GM19438 (cell line): ENCODE data around the gene MRPL55.
A peak's percentile ranks its signal among the peaks of the same experiment; 100 is the strongest.

Experiments
- ATAC-seq: cut with Tn5 transposase; IDR thresholded peaks from one replicate; pipeline ENCODE4 v1.9.1; 2021; ENCODE audit warnings: low read depth; ENCODE audit not compliant: unreplicated experiment

MRPL55 gene

DNA sequence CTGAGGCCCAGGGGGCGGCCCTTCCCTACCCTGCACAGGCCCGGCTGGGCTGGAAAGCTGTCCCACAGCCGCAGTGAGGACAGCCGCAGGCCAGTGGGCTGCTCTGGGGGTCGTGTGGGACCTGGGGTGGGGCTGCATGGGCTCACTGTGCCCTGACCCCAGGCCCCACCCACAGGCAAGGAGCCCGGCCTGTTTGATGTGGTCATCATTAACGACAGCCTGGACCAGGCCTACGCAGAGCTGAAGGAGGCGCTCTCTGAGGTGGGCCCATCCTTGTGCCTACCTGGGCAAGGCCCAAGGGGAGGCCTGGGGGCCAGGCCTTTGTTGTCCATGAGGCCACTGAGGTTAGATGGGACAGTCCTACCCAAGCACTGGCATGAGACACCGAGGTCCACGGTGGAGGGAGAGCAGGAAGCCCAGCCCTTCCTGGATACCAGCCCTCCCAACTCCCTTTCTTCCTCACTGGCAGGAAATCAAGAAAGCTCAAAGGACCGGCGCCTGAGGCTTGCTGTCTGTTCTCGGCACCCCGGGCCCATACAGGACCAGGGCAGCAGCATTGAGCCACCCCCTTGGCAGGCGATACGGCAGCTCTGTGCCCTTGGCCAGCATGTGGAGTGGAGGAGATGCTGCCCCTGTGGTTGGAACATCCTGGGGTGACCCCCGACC is 39.2 kb upstream of the MRPL55 start:
- ATAC-seq: no peak

DNA sequence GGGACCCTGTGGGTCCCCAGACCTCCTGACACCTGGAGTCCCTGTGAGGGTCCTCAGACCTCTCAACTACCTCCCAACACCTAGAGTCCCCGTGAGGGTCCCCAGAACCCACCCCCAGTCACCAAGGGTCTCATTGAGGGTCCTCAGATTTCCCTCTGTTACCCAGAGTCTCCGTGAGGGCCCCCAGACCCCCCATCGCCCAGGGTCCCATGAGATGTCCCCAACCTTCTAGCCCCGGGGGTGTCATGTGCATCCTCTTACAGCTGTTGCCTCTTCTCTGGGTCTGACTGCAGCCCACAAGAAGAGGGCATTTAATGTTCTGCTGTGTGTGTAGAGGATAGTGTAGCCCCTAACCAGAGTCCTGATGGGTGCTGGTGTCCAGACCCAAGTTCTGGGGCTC is 38.7 kb upstream of the MRPL55 start:
- no peak for ATAC-seq

DNA sequence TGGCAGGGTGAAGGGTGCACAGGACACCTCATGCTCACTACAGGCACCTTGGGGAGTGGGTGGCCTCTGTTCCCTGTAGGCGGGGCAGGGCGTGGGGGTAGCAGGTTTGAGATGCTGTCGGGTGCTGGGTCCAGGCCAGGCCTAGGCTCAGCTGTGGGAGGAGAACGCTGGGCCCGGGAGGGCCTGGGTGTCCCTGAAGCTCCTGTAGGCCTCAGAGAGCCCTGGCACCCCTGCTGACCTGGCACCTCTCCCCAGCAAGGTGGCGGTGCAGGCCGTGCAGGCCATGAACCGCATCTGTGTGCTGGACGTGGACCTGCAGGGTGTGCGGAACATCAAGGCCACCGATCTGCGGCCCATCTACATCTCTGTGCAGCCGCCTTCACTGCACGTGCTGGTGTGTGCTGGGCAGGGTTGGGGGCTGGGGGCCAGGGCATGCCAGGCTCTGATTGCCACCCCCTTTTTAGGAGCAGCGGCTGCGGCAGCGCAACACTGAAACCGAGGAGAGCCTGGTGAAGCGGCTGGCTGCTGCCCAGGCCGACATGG is 38.1 kb upstream of the MRPL55 start:
- no peak for ATAC-seq

DNA sequence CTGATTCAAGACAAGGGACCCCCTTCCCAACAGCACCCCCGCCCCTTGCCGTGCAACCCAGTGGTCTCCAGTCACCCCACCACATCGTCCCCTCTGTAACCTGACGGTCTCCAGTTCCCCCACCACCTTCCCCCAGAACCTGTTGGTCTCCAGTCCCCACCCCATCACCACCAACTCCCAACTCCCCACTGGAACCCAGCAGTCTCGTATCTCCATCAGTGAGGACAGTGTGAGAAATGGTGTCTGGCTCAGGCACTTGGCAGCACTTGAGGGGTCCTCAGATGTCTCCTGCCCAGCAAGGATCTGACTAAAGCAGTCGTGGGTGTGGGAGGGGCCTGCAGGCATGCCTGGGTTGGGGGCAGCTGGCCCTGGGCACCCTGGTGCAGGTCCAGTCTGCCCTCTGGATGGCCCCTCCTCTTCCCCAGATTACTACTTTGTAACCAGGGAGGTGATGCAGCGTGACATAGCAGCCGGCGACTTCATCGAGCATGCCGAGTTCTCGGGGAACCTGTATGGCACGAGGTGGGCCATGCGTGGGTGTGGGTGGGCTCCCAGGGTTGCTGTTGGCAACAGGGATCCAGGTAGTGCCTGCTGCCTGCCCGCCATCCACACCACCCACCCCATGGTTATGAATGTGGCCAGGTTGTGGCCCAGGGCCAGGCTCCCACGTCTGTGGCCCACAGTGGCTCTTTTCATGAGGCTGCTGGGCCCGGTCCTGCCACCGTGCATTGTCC is 37.5 kb upstream of the MRPL55 start:
- ATAC-seq: no peak

DNA sequence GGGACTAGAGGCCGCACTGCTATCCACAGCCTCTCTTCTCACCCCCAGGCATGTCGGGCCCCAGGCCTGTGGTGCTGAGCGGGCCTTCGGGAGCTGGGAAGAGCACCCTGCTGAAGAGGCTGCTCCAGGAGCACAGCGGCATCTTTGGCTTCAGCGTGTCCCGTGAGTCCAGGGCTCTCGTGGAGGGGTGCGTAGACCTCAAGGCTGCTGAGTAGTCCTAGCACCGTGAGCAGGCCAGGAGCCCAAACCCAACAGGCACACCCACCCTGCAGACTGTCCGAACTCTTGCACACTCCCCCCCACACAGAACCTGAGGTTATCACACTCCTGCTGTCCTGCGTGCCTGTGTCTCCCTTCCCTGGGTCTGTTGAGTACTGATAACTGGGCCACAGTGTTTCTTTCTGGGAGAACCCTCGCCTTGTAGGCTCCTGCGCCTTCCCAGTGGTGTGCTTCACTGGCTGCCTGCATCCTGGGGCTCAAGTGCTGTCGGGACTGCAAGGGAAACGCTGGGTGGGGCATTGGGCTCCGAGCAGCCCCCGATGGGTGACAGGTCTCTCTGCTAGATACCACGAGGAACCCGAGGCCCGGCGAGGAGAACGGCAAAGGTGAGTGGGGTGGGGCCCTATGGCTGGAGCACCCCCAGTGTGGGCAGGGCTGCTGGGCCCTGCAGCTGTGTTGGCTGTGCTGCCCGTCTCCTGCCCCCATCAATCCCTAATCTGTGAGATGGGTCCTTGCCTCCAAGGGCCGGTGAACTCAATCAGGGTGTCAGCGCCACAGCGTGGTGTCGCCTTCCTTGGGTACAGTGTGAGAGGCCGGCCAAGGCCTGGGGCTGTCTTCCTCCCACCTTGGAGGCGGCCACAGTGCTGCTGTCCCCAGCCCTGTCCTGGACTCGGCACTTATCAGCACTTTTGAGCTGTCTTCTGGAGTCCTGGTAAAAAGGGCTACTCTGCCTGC is 36.6 kb upstream of the MRPL55 start:
- ATAC-seq: no peak

DNA sequence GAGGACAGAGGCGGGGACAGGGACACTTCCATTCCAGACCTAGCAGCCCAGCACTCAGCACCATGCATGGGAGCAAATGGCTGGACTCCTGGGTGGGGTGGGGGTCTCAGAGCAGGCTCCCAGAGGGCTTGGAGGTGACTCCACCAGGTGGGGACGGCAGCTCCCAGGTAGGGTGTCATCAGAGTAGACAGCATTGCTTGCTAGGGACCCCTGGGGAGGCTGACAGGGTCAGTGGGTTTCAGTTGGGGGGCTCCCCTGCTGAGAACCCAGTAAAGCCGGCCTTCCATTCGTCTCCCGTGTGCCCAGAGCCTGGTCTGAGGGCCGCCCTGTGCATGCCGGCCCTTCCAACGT is 35.9 kb upstream of the MRPL55 start:
- no peak for ATAC-seq

DNA sequence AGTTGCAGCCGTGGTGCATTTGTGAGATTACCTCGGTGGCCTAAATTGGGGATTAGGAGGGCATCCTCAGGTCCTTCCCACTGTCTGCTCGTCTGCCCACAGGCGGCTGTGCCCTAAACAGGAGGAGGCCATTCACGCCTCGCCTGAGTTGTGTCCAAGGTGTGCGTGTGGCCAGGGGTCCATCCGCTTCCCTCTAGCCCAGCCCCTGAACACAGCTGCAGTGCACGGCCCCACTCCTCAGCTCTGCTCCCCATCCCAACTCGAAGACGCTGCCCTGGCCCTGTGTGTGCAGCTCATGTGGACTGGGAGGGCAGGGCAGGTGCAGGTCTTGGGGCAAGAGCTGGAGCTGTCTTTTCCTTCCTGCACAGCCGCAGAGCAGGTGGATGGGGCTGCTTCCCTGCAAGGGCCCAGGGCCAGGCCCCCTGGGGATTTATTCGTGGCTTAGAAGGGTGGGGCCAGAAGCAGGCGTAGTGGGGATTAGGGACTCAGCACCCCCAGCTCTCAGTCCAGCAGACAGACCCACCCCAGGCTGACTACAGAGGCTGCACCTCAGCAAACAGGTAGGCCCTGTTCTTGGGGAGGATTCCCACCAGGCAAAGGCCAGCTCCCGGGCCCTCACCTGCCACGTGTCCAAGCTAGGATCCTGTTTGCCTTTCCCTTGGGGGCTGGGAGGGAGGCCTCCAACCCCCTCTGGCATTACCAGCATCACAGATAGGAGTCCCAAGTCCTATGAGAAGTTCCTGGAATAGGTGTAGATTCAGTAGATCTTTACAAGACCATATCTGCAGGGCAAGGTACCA is 35.3 kb upstream of the MRPL55 start:
- no peak for ATAC-seq

DNA sequence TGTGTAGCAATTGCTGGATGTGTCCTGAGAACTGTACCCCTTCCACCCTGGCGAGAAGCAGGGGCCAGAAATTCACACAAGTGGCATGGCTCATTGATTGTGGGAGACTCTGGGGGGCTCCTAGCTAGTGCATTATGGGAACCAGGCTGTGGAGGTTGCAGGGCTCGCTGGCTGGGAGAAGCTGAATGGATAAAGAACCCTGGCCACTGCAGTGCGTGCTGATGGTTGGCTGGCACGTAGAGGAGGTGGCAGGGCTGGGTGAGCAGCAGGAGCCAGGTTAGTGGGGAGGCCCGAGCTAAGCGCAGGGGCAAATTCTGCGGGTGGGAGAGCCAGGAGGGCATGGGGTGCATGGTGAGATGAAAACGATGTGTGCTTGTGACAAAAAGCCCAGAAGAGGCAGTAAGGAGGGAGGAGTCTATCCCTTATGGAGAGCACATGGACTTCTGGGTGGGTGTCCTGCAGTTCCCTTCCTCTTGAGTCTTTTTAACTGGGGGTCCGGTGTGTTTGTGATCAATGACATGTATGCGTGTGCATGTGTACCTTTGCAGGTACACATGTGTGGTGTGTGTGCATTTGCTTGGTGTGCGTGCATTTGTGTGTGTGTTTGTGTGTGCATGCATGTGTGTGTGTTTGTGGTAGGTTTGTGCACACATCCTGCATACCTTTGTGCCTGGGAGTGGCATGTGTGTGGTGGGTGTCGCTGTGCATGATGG is 34.5 kb upstream of the MRPL55 start:
- ATAC-seq: no peak

DNA sequence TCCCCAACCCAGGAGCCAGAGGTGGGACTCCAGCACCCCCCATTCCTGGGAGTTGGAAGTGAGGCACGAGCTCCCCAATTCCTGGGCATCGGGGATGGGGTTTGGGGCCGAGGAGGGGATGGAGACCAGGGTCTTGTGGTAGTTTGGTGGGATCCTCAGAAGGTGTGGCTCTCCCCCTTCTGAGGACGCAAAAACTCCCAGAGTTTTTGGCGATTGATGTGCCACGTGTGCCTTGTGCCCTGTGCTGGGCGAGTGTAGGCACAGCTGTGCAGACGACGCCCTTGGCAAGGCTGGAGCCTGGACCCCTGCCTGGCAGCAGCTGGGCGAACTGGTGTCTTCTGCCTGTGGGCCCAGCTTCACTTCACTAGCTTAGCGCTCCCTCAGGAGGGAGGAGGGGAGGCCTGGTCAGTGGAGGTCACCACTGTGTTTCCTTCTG is 33.6 kb upstream of the MRPL55 start:
- ATAC-seq: no peak

DNA sequence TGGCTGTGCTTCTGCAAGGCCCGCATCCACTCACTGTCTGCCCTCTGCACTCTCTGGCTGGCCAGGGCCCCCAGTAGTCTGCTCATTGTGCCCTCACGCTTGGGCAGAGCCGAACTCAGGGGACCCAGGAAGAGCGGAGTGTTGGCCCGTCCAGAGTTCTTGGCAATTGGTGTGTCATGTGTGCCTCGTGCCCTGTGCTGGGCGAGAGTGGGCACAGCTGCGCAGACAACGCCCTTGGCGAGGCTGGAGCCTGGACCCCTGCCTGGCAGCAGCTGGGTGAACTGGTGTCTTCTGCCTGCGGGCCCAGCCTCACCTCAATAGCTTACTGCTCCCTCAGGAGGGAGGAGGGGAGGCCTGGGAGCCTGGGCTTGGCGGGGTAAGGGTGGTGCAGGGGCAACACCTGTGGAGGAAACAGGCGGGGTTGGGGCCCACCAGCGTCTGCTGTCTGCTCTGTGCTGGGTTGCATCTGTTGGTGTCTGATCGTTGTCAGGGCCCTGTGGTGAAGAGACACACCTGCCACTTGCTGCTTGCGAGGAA is 33.1 kb upstream of the MRPL55 start:
- no peak for ATAC-seq

DNA sequence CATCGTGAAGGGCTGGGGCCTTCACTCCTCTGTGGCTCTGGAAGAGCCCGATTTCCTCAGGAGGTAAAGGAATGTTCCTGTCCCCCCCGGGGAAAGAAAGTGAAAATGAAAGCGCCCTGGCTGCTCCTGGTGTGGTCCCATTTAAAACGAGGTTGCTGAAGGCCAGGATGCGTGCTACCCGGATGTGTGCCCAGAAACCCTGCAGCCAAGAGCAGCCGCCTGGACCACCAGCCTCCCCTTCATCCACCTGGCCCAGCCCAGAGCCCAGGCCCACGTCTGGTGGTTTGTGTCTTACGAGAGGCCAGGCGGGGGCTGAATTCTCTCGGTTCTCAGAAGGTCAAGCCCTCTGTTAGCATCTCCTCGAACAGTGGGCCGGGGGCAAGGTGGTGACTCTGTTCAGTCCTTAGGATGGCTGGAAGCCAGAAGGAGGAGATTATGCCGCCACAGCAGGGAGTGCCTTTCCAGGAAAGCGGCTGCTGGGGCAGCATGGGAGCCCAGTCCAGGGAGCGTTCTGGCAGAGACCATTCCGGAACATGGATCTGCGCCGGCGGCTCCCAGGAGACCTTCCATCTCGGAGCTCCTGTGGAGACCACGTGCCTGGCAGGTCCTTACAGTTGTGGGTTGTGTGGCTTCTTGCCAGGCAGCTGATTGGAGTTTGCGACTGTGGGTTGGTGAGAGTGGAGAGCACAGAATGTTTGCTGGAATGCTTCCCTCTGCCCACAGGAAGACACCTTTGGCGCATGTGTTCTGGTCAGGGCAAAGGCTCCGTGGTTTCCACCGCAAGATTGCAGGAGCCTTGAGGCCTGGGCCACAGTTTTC is 32.3 kb upstream of the MRPL55 start:
- ATAC-seq: no peak

DNA sequence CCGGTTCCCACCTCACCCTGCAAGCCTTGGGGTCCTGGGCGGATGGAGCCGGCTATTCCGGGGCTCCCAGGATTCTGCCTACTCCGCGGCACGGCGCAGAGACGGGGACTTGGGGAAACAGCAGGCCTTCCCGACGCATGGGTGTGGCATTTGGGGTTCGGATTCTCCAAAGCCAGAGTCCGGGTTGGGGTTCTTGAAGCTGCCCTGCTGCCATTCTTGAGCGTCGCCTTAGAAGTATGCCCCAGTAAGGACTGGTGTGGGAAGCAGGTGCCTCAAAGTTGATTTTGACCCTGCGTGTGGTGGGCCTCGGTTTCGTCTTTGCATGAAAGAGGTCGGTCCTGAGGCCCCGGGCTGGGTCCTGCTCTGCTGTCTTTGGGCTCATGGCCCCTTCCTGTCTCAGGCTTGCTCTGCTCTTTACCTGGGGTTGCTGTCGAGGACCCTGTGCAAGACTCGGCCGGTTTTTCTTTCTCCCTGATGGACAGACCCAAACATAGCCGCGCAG is 31.7 kb upstream of the MRPL55 start:
- ATAC-seq: no peak

DNA sequence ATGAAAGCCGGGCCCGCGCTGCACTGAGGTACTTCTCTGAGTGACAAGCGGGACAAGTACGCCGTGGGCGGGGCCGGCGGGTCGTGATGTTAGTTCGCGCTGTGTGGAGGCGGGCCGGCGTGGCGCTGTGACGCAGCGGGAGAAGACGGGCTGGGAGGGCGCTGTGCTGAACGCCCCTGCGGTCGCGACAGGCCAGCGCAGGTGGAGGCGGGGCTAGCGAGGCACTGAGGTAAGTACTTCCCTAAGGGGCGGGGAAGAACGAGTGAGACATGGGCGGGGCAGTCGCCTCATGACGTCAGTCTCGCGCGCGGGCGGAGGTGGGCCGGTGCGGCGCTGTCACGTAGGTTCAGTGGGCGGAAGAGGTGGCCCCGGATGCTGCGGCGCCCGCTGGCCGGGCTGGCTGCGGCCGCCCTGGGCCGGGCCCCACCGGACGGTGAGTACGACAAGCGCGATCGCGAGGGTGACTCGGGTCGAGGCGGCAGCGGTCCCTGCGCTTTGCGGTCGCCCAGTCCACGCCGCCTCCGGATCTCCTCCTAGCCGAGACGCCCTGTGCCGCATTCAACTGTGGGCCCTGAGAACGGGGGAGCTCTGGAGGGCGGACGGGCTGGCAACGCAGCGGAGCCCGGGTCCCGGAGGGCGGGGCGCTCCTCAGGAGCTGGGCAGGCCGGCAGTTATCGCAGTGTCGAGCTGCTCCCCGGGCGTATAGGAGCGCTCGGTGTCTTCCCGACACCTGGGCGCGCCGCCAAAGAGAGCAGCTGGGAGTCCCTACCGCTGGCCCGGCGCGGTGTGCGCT is 31.0 kb upstream of the MRPL55 start, which contains the start of gene GUK1:
GUK1 (plus strand) TSS at position 349 of the 793 bp plus-strand sequence; CDS start at position 373, 24 bp downstream.
- peak; percentile 83 for ATAC-seq

DNA sequence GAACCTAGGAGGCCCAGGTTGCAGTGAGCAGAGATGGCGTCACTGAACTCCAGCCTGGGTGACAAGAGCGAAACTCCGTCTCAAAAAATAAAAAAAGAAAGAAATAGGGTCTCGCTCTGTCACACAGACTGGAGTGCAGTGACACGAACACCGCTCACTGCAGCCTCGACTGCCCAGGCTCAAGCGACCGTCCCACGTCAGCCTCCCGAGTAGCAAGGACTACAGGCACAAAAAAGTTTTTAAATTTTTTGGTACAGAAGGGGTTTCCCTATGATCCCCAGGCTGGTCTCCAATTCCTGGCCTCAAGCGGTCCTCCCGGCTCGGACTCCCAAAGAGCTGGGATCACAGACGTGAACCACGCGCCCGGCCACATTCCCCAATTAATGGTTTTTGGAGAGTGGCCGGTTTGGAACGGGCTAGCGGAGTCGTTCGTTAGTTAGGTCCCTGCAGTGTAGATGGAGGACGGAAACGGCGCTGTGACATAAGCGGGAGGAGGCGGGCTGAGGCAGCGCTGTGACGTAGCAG is 30.4 kb upstream of the MRPL55 start:
- no peak for ATAC-seq

DNA sequence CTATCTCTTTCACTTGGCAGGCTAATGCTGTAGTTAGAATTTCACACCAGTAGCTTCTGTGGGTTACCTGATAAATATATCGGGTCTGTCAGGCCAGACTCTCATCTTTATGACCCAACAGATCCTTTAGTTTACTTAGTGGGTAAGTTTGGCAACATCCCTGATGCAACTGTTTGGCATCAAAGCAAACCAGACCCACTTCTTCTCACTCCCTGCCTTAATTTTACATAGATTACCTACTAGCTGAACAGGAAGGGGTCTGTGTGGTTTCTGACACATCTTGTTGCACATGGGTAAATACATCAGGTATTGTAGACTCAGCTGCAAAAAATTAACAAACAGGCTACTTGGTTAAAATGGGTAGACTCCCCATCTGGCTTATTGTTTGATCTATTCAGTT is 27.8 kb upstream of the MRPL55 start:
- ATAC-seq: no peak

DNA sequence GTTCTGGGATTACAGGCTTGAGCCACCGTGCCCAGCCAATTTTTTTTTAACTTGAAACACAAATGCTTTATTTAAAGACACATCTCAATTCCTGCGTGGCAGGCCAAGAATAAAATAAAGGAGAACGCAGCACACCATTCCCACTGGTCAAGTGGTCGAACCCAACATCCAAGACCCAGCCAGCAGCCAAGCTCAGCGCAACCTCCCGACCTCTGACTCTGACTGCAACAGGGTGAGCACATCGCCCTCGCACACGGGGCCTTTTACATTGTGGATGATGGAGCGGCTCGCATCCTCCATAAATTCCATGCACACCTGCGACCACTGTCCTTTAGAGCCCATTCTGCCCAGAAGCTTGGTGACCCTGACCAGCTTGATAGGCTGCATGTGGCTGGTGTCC is 25.5 kb upstream of the MRPL55 start:
- ATAC-seq: no peak

DNA sequence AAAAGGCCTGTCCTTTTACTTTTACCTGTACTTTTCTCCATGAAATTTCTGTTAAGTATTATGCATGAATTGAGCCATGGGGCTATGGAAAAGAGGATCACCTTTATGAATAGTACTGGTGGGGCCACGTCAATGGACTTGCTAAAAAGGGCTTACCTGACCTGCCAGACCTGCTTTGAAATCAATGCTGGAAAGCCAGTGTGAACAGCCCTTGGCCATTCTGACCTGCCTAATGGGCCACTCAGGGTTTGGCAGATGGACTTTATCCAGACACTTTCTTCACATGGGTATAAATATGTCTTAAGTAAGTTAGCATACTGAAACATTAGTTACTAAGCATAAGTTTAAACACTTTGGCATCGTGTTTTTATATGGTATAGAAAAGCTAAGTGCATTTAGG is 22.7 kb upstream of the MRPL55 start:
- no peak for ATAC-seq
